ENCODE measurements around the gene POLG2.

GRCh38 chr17:64503821-64504768 lies 7.2 kb upstream of the POLG2 start:
- TF ChIP-seq CTCF (conservative IDR thresholded peaks at IDR 0.05 in 1 of 2, IDR thresholded peaks at IDR 0.05 in 1 of 2; ENCODE audit: extremely low read depth in 1 of 2, insufficient read depth in 1 of 2, low read depth in 1 of 2, low read length in 2 of 2) = no peak
- no peak for TF ChIP-seq EZH2 (IDR thresholded peaks at IDR 0.05; ENCODE audit: borderline replicate concordance, low read length)
